Cardiac fibroblast (primary cell): ENCODE data around the gene TMX1.

Experiments
- DNase-seq, 2 donors: peaks; one replicate each; pipeline versions ENCODE4 v3.0.0 to v3.0.0-alpha.2; 2010; ENCODE audit warnings: low read depth in 2 of 2
- H3K4me3 ChIP-seq, 2 donors: replicated peaks in 1 of 2; 1 replicate in 1 of 2; 2 replicates in 1 of 2; pipeline ENCODE4 v1.5.1; 2011; ENCODE audit warnings: low read depth in 2 of 2, low read length in 2 of 2, mild to moderate bottlenecking in 2 of 2, moderate library complexity in 1 of 2
- TF ChIP-seq, protein P1 (sequence below): IDR thresholded peaks from one replicate; pipeline ENCODE4 v1.5.1; 2011; ENCODE audit warnings: low read depth, mild to moderate bottlenecking, low read length, inconsistent platforms

Gene TMX1

GRCh38 chr14:51239813-51240803, at the start of gene TMX1:
Gene TMX1, plus strand, starts transcription at chr14:51240247. Its CDS starts 46 bp downstream, at chr14:51240293.
- peak; percentile 99 for DNase-seq
- TF ChIP-seq, protein P1, sequence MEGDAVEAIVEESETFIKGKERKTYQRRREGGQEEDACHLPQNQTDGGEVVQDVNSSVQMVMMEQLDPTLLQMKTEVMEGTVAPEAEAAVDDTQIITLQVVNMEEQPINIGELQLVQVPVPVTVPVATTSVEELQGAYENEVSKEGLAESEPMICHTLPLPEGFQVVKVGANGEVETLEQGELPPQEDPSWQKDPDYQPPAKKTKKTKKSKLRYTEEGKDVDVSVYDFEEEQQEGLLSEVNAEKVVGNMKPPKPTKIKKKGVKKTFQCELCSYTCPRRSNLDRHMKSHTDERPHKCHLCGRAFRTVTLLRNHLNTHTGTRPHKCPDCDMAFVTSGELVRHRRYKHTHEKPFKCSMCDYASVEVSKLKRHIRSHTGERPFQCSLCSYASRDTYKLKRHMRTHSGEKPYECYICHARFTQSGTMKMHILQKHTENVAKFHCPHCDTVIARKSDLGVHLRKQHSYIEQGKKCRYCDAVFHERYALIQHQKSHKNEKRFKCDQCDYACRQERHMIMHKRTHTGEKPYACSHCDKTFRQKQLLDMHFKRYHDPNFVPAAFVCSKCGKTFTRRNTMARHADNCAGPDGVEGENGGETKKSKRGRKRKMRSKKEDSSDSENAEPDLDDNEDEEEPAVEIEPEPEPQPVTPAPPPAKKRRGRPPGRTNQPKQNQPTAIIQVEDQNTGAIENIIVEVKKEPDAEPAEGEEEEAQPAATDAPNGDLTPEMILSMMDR, result no peak
- H3K4me3 ChIP-seq, result peak within 1 kb of the TSS; percentile 96 to 99

GRCh38 chr14:51201890-51202289, 38.2 kb upstream of the TMX1 start:
- TF ChIP-seq, protein P1, result no peak
- H3K4me3 ChIP-seq, result no peak overlapping the region
- DNase-seq, result no peak

- TF ChIP-seq, protein P1, result no peak
- H3K4me3 ChIP-seq, result no peak overlapping the region
- no peak for DNase-seq
Measured at GRCh38 chr14:51202914-51203665, 37.0 kb upstream of the TMX1 start.

DNA sequence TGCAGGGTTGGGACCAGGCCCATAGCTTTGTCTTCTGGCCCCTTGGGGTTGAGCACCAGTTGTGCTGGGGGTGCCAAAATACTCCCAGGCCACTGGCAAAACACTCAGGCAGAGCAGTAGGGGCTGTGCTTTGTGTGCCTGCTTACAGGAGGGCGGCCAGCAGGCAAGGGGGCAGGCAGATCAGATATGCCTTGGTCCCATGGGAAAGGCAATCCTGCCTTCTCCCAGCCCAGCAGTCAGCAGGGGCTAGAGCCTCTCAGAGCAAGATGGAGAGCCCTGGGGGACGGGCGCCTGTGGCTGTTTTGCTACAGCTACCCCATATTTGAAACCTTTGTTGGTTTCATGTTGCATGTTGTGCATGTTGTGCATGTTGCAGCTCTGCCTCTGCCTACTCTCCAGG, 36.2 kb upstream of the TMX1 start:
- H3K4me3 ChIP-seq, result no peak overlapping the region
- TF ChIP-seq, protein P1, result no peak
- DNase-seq, result no peak

DNA sequence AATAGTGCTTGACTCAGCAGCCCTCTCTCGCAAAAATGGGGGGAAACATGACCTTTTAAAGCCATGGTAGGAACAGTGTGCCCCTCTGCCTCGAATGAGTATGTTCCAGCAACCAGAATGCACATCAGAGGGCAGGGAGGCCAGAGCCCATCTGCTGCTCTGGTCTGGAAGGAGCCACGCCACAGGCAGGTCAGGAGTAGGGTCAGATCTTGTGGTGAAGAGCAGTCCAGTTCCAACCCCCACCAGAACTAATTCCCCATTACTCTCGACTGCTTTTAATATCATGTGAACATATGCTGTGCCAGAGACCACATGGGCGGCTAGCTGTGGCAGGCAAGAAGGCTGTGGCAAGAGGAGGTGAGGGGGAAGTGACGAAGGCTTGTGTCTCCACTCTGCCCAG, 34.6 kb upstream of the TMX1 start:
- DNase-seq, result no peak
- TF ChIP-seq, protein P1, result no peak
- H3K4me3 ChIP-seq, result no peak overlapping the region

DNA sequence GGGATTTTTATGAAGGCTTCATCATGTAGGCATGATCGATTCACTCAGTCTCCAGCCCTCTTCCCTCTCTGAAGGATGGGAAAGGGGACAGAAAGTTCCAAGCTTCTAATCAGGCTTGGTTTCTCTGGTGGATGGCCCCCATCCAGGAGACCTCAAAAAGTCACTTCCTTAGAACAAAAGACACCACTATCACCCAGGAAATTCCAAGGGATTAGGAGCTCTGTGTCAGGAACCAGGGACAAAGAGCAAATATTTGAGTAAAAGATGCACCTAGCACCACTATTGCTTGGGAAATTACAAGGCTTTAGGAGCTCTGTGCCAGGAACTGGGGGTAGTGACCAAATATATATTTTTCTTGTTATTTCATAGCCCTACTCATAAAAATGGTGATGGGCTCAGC, 33.6 kb upstream of the TMX1 start:
- TF ChIP-seq, protein P1, result no peak
- DNase-seq, result no peak
- no peak overlapping the region for H3K4me3 ChIP-seq
